Prostate gland (tissue), 2 donors: ENCODE data around the gene ZFYVE9. TPM values are rescaled to one million over a fixed set of nuclear protein-coding genes. Genes with fewer than 3 reads are reported as not detected.

ENCODE experiments used
- DNase-seq: peaks from one replicate; pipeline ENCODE4 v3.0.0-alpha.2; 2019; ENCODE audit warnings: low spot score
- H3K27ac ChIP-seq, 2 donors: fragments of 200-600 bp; sonication (generic); 2 replicates each; pipeline ENCODE4 v1.5.1; 2017 to 2019
- H3K27me3 ChIP-seq: fragments of 200-600 bp; sonication (generic); replicated peaks from 2 replicates; pipeline ENCODE4 v1.5.1; 2019; ENCODE audit not compliant: insufficient read depth
- H3K36me3 ChIP-seq, 2 donors: fragments of 200-600 bp; sonication (generic); 1 replicate in 1 of 2; 2 replicates in 1 of 2; pipeline versions ENCODE4 v1.5.1 to v1.8.1; 2017 to 2019
- H3K4me1 ChIP-seq: fragments of 200-600 bp; sonication (generic); replicated peaks from 2 replicates; pipeline ENCODE4 v1.5.1; 2019
- H3K4me3 ChIP-seq, 2 donors: fragments of 200-600 bp; sonication (generic); 2 replicates each; pipeline ENCODE4 v1.5.1; 2017 to 2019
- H3K9me3 ChIP-seq: fragments of 200-600 bp; sonication (generic); 2 replicates; pipeline ENCODE4 v1.5.1; 2017
- CTCF ChIP-seq, 4 experiments: fragments of 200-600 bp in 2 of 4; fragments of 450-650 bp in 2 of 4; sonication (generic) in 2 of 4; IDR thresholded peaks; 1 replicate in 3 of 4; 2 replicates in 1 of 4; pipeline ENCODE4 v1.5.1; 2016 to 2019; ENCODE audit warnings: antibody characterized with exemption in 4 of 4, mild to moderate bottlenecking in 2 of 4, moderate library complexity in 2 of 4
- POLR2A ChIP-seq: fragments of 450-650 bp; IDR thresholded peaks from one replicate; pipeline ENCODE4 v1.6.1; 2016; ENCODE audit warnings: antibody characterized with exemption, mild to moderate bottlenecking
- POLR2AphosphoS5 ChIP-seq: sonication (generic); formaldehyde crosslinking; IDR thresholded peaks from one replicate; pipeline ENCODE4 v1.6.1; 2017; ENCODE audit warnings: antibody characterized with exemption
- WGBS: methylation state at CpG from one replicate; pipeline ENCODE4 v1.1.5; 2018; 5-methylcytosine and 5-hydroxymethylcytosine counted together
- intact Hi-C: fragments of 100-400 bp; cut with DNase I; formaldehyde crosslinking; loops from one replicate; pipeline ENCODE4 v1.14.2; 2022
- total RNA-seq, 2 donors: library from RNA; depleted of rRNA; stranded (reverse); fragments of >200 nt; gene quantifications; one replicate each; pipeline ENCODE4 v1.1.0, GENCODE V29; 2016

The ZFYVE9 gene
- total RNA-seq, 2 donors from 2014 or later, result 28.6 to 29.0 TPM

- intact Hi-C loops, result no loop called here
- TF ChIP-seq POLR2A (no peak), CTCF (IDR thresholded peaks at IDR 0.05) (no peak), POLR2AphosphoS5 (no peak)
- Histone ChIP-seq H3K27ac (no peak overlapping the region), H3K27me3 (no peaks in the 10 kb centered on the region), H3K4me1 (no peaks in the 10 kb centered on the region), H3K4me3 (no peak overlapping the region), H3K36me3 (no peaks in the 10 kb centered on the region), H3K9me3 (no peaks in the 10 kb centered on the region)
- WGBS, result 93% methylated on average over 1 of the region's 1 CpG
- DNase-seq, result no peak
Observed at GRCh38 chr1:52332411-52332810, 190.5 kb downstream of the ZFYVE9 start.

GRCh38 chr1:52334906-52335528 lies 193.1 kb downstream of the ZFYVE9 start:
- intact Hi-C loops, result no loop called here
- Histone ChIP-seq H3K27ac (no peak overlapping the region), H3K4me1 (no peaks in the 10 kb centered on the region), H3K4me3 (no peak overlapping the region), H3K36me3 (no peaks in the 10 kb centered on the region), H3K27me3 (no peaks in the 10 kb centered on the region), H3K9me3 (no peaks in the 10 kb centered on the region)
- WGBS, result 84% methylated on average over 3 of the region's 3 CpGs
- no peak for DNase-seq
- TF ChIP-seq POLR2AphosphoS5, result no peak
- TF ChIP-seq CTCF (IDR thresholded peaks at IDR 0.05), result no peak
- TF ChIP-seq POLR2A, result no peak

- no peaks in the 10 kb centered on the region for H3K27me3 ChIP-seq
- no peaks in the 10 kb centered on the region for H3K9me3 ChIP-seq
- WGBS, result 83% methylated on average over 2 of the region's 2 CpGs
- no peaks in the 10 kb centered on the region for H3K4me1 ChIP-seq
- H3K4me3 ChIP-seq, result no peak overlapping the region
- intact Hi-C loops, result no loop called here
- no peak overlapping the region for H3K27ac ChIP-seq
- DNase-seq, result no peak
- H3K36me3 ChIP-seq, result no peaks in the 10 kb centered on the region
- no peak for TF ChIP-seq POLR2A
- no peak for TF ChIP-seq CTCF (IDR thresholded peaks at IDR 0.05)
- no peak for TF ChIP-seq POLR2AphosphoS5
Observed at GRCh38 chr1:52337439-52337838, 195.6 kb downstream of the ZFYVE9 start.

- no peaks in the 10 kb centered on the region for H3K4me1 ChIP-seq
- H3K27me3 ChIP-seq, result no peaks in the 10 kb centered on the region
- DNase-seq, result no peak
- TF ChIP-seq POLR2A, result no peak
- no peak for TF ChIP-seq CTCF (IDR thresholded peaks at IDR 0.05)
- TF ChIP-seq POLR2AphosphoS5, result no peak
- no peaks in the 10 kb centered on the region for H3K9me3 ChIP-seq
- no peaks in the 10 kb centered on the region for H3K36me3 ChIP-seq
- WGBS, result 68% methylated on average over 7 of the region's 7 CpGs
- intact Hi-C loops, result no loop called here
- H3K4me3 ChIP-seq, result no peak overlapping the region
- H3K27ac ChIP-seq, result no peak overlapping the region
Observed at GRCh38 chr1:52341655-52342260, 199.9 kb downstream of the ZFYVE9 start.

- TF ChIP-seq CTCF (IDR thresholded peaks at IDR 0.05) (no peak), POLR2A (no peak), POLR2AphosphoS5 (no peak)
- intact Hi-C loops, result no loop called here
- Histone ChIP-seq H3K27ac (no peak overlapping the region), H3K9me3 (no peaks in the 10 kb centered on the region), H3K36me3 (no peaks in the 10 kb centered on the region), H3K4me1 (no peaks in the 10 kb centered on the region), H3K4me3 (no peak overlapping the region), H3K27me3 (no peaks in the 10 kb centered on the region)
- DNase-seq, result no peak
- 87% methylated on average over 3 of the region's 3 CpGs for WGBS
Observed at GRCh38 chr1:52343979-52344378, 202.1 kb downstream of the ZFYVE9 start.
